Measurements from ENCODE around the gene PRMT7. TPM values are rescaled to one million over a fixed set of nuclear protein-coding genes. Genes with fewer than 3 reads are reported as not detected.
"Not testable (repeated sequence)": the region's sequence is repeated elsewhere in the genome, so short reads cannot be mapped to it uniquely, and the experiment has no call there.

PRMT7 gene
- total RNA-seq, 1 donor from 2014 or later, result 25.6 TPM

DNA sequence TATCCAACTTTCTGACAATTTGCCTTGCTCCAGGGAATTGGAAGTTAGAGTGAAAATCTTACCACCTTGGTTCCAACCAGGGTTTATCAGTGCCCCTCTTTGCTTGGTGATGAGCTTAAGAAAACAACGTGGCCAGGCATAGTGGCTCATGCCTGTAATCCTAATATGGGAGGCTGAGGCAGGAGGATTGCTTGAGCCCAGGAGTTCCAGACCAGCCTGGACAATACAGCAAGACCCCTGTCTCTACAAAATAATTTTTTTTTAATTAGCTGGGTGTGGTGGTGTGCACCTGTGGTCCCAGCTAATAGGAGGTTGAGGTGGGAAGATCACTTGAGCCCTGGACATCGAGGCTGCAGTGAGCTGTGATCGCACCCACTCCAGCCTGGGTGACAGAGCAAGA is 25.1 kb upstream of the PRMT7 start:
- Histone ChIP-seq H3K9me3 (replicated peaks) (no peaks in the 10 kb centered on the region), H3K27me3 (ENCODE audit: low read depth) (no peaks in the 10 kb centered on the region), H3K4me1 (peaks cover 100% of the 10 kb centered on the region), H3K36me3 (peaks cover 20% of the 10 kb centered on the region), H3K27ac (replicated peaks) (peak overlapping the region; percentile 87), H3K4me3 (no peak overlapping the region)
- TF ChIP-seq, protein P1, sequence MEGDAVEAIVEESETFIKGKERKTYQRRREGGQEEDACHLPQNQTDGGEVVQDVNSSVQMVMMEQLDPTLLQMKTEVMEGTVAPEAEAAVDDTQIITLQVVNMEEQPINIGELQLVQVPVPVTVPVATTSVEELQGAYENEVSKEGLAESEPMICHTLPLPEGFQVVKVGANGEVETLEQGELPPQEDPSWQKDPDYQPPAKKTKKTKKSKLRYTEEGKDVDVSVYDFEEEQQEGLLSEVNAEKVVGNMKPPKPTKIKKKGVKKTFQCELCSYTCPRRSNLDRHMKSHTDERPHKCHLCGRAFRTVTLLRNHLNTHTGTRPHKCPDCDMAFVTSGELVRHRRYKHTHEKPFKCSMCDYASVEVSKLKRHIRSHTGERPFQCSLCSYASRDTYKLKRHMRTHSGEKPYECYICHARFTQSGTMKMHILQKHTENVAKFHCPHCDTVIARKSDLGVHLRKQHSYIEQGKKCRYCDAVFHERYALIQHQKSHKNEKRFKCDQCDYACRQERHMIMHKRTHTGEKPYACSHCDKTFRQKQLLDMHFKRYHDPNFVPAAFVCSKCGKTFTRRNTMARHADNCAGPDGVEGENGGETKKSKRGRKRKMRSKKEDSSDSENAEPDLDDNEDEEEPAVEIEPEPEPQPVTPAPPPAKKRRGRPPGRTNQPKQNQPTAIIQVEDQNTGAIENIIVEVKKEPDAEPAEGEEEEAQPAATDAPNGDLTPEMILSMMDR (IDR thresholded peaks at IDR 0.05; ENCODE audit: borderline replicate concordance), result no peak
- intact Hi-C loops (cut with micrococcal nuclease), result no loop called here
- DNase-seq, result no peak

DNA sequence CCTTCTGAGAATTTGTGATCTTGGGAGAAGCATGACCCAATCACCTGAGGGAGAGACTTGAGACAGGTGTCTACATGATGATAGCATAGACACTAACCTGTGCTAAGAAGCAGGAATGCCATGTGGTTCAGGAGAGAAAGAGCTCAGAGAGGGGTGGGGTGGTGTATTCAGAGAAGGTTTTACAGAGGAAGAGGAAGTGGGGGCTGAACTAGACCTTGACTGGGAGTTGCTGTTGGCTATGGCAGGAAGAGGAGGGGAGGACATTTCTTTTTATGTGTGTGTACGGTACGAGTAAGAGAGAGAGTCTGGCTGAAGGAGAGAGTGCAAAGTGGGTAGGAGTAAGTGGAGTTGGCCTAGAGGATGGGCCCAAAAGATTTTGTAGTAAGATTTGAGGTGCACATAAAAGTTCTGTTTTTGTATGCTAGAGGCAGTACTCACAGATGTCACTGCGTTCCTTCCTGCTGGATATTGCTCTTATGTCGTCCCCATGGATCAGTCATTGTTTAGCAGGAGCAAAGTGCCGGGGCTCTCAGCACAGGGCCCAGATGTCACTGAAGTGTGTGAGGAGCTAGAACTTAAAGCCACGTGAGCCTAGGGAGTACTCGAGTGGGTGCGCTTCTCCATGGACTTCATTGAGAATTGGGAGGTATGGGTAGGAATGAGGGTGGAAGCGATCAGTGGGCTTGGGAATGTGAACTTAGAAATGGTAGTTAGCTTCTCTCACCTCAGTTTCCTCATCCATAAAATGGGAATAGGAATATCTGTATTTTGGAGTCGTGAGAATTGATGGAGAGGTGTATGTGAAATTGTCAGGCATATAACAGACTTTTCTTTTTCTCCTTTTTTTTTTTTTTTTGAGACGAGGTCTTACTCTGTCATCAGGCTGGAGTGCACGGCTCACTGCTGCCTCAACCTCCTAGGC is 24.4 kb upstream of the PRMT7 start:
- intact Hi-C loops (cut with micrococcal nuclease), result no loop called here
- Histone ChIP-seq H3K27ac (replicated peaks) (peak overlapping the region; percentile 87), H3K9me3 (replicated peaks) (no peaks in the 10 kb centered on the region), H3K36me3 (peaks cover 20% of the 10 kb centered on the region), H3K27me3 (ENCODE audit: low read depth) (no peaks in the 10 kb centered on the region), H3K4me3 (no peak overlapping the region), H3K4me1 (peaks cover 100% of the 10 kb centered on the region)
- TF ChIP-seq, protein P1 (IDR thresholded peaks at IDR 0.05; ENCODE audit: borderline replicate concordance), result no peak
- no peak for DNase-seq

DNA sequence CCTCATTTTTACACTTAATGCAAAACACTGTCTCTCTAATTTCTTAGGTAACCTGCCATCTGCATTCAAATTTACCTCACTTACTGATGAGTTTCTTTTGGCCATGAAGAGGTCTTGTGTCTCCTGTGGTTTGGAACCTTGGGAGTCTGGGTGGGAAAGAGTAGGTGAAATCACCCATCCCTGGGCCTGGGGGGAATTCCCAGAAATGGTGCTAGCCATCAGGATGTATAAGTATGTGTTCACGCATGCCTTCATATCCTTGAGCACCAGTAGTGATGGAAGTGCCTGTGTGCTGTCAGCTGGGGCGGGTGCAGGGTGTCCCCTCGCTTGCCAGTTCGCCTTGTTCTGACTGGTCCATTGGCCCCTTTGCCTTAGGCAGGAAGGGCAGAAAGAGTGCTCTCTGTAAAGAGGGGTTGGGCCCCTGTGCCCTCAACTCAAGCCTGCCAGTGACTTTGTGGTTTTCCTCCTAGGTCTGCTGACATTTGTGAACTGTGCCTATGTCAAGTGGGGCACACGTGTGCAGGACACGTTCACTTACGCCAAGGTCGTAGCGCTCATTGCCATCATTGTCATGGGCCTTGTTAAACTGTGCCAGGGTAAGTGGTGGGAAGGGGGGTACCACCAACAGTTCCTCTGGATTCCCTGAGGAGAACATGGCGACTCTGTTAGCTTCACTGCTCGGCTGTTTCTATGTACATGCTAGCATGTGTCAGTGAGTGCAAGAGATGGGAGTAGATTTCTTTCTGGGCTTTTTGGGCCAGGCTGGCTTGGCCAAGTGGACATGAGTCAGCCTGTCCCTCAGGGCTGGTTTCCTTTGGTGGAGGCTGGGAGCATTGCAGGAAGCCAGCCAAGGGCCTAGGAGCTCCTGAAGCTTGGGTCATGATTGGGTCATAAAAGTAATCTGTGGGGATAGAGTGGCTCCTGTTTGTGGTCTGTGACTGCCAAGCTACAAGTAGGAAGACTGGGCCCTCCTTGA is 23.3 kb upstream of the PRMT7 start:
- Histone ChIP-seq H3K9me3 (replicated peaks) (no peaks in the 10 kb centered on the region), H3K4me3 (no peak overlapping the region), H3K4me1 (peaks cover 93% of the 10 kb centered on the region), H3K27ac (replicated peaks) (peak overlapping the region; percentile 87), H3K27me3 (ENCODE audit: low read depth) (no peaks in the 10 kb centered on the region), H3K36me3 (peaks cover 24% of the 10 kb centered on the region)
- peak; percentile 80 for DNase-seq
- TF ChIP-seq, protein P1 (IDR thresholded peaks at IDR 0.05; ENCODE audit: borderline replicate concordance), result peak; percentile 43
- intact Hi-C loops (cut with micrococcal nuclease), result no loop called here

DNA sequence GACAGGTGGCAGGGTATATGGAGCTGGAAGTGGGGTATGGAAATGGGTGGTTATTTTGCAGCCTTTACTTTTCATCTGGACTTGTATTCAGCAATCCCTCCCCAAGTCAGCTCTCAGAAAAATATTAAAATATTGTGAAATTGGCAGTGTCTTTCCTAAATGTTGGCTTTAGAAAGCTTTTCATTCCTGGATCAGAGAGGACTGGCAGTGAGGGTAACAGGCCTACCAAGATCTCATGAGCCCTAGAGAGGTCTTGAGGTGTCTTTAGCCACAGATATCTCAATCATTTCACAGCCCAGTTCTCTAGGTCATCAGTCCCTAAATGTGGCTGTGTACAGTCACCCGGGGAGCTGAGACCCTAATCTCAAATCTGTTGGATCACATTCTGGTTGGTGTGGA is 22.6 kb upstream of the PRMT7 start:
- intact Hi-C loops (cut with micrococcal nuclease), result no loop called here
- TF ChIP-seq, protein P1 (IDR thresholded peaks at IDR 0.05; ENCODE audit: borderline replicate concordance), result no peak
- Histone ChIP-seq H3K36me3 (peaks cover 31% of the 10 kb centered on the region), H3K27ac (replicated peaks) (peak overlapping the region; percentile 87), H3K4me3 (no peak overlapping the region), H3K4me1 (peaks cover 86% of the 10 kb centered on the region), H3K9me3 (replicated peaks) (no peaks in the 10 kb centered on the region), H3K27me3 (ENCODE audit: low read depth) (no peaks in the 10 kb centered on the region)
- DNase-seq, result no peak

DNA sequence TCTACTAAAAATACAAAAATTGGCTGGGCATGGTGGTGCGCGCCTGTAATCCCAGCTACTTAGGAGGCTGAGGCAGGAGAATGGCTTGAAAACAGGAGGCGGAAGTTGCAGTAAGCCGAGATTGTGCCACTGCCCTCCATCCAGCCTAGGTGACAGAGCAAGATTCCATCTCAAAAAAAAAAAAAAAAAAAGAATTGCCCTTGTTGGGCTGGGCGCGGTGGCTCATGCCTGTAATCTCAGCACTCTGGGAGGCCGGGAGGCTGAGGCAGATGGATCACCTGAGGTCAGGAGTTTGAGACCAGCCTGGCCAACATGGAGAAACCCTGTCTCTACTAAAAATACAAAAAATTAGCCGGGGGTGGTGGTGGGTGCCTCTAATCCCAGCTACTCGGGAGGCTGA is 22.0 kb upstream of the PRMT7 start:
- H3K4me3 ChIP-seq; intact Hi-C loops (cut with micrococcal nuclease); H3K9me3 ChIP-seq (replicated peaks); DNase-seq; H3K27me3 ChIP-seq (ENCODE audit: low read depth): not testable (repeated sequence)
- peak overlapping the region; percentile 87 for H3K27ac ChIP-seq (replicated peaks)
- peaks cover 81% of the 10 kb centered on the region for H3K4me1 ChIP-seq
- peaks cover 36% of the 10 kb centered on the region for H3K36me3 ChIP-seq
